Urothelium cell line (cell line): ENCODE measurements around the gene CEMIP.

Experiments used
- DNase-seq: peaks from one replicate; pipeline ENCODE4 v3.0.0; 2011; ENCODE audit warnings: low spot score, mixed read lengths
- FAIRE-seq: peaks from 2 replicates; lab custom pipeline; 2011; peaks lifted over from hg19 to GRCh38; lab: Jason Lieb, UNC

CEMIP gene

GRCh38 chr15:80844011-80844732, 65.0 kb downstream of the CEMIP start:
- DNase-seq (peak; percentile 82), FAIRE-seq (peak; percentile 77)

- FAIRE-seq = no peak
- no peak for DNase-seq
These were observed 67.1 kb downstream of the CEMIP start for GRCh38 chr15:80846031-80846815.

GRCh38 chr15:80849308-80849707, 70.1 kb downstream of the CEMIP start:
- peak; percentile 83 for DNase-seq
- FAIRE-seq = peak; percentile 46

GRCh38 chr15:80850941-80851451, 71.8 kb downstream of the CEMIP start:
- DNase-seq (no peak), FAIRE-seq (no peak)

GRCh38 chr15:80852676-80853075, 73.5 kb downstream of the CEMIP start:
- FAIRE-seq = no peak
- no peak for DNase-seq

- FAIRE-seq (no peak), DNase-seq (no peak)
These were observed 74.9 kb downstream of the CEMIP start for GRCh38 chr15:80854104-80854503.

GRCh38 chr15:80855206-80855605, 76.0 kb downstream of the CEMIP start:
- DNase-seq (no peak), FAIRE-seq (no peak)

- DNase-seq (no peak), FAIRE-seq (no peak)
These were observed 77.2 kb downstream of the CEMIP start for GRCh38 chr15:80856400-80856799.

- DNase-seq (peak; percentile 41), FAIRE-seq (no peak)
These were observed 77.7 kb downstream of the CEMIP start for GRCh38 chr15:80856809-80857377.

GRCh38 chr15:80861731-80862170, 82.6 kb downstream of the CEMIP start:
- no peak for FAIRE-seq
- DNase-seq = no peak

- DNase-seq (no peak), FAIRE-seq (no peak)
These were observed 85.5 kb downstream of the CEMIP start for GRCh38 chr15:80864666-80865065.

- DNase-seq (no peak), FAIRE-seq (no peak)
These were observed 87.8 kb downstream of the CEMIP start for GRCh38 chr15:80866936-80867335.

- DNase-seq = no peak
- FAIRE-seq = peak; percentile 23
These were observed 91.2 kb downstream of the CEMIP start for GRCh38 chr15:80870366-80870765.

GRCh38 chr15:80870893-80871292, 91.7 kb downstream of the CEMIP start:
- no peak for DNase-seq

GRCh38 chr15:80871858-80872257, 92.7 kb downstream of the CEMIP start:
- FAIRE-seq = no peak
- DNase-seq = no peak

More at GRCh38 chr15:80870893-80871292, 91.7 kb downstream of the CEMIP start:
- FAIRE-seq = no peak

GRCh38 chr15:80873366-80873952, 94.3 kb downstream of the CEMIP start:
- no peak for FAIRE-seq

GRCh38 chr15:80875568-80876347, 96.6 kb downstream of the CEMIP start:
- FAIRE-seq (no peak), DNase-seq (no peak)

More at GRCh38 chr15:80873366-80873952, 94.3 kb downstream of the CEMIP start:
- DNase-seq = no peak

GRCh38 chr15:80876348-80876674, 97.1 kb downstream of the CEMIP start:
- FAIRE-seq = no peak
- DNase-seq = no peak

- DNase-seq (no peak), FAIRE-seq (no peak)
These were observed 99.2 kb downstream of the CEMIP start for GRCh38 chr15:80878242-80878866.

GRCh38 chr15:80878867-80879250, 99.7 kb downstream of the CEMIP start:
- FAIRE-seq (no peak), DNase-seq (no peak)
